ENCODE measurements around the gene PLD2. TPM values are rescaled to one million over a fixed set of nuclear protein-coding genes. Genes with fewer than 3 reads are reported as not detected.
A peak's percentile ranks its signal among the peaks of the same experiment; 100 is the strongest.

PLD2 gene
- total RNA-seq, 1 donor from 2014 or later = 81.0 TPM

- H3K27ac Mint-ChIP-seq = peak overlapping the region; percentile 96
- H3K4me1 Mint-ChIP-seq (ENCODE audit: low read depth) = peaks cover 13% of the 10 kb centered on the region
- H3K4me3 Mint-ChIP-seq (ENCODE audit: low read depth) = peak overlapping the region; percentile 84
- H3K27me3 Mint-ChIP-seq = peaks cover 5% of the 10 kb centered on the region
- no peaks in the 10 kb centered on the region for H3K36me3 Mint-ChIP-seq (ENCODE audit: insufficient read depth)
- no peak for DNase-seq (ENCODE audit: low spot score, unreplicated experiment)
- no peaks in the 10 kb centered on the region for H3K9me3 Mint-ChIP-seq (ENCODE audit: low read depth)
- TF ChIP-seq CTCF (IDR thresholded peaks at IDR 0.05; ENCODE audit: unreplicated experiment) = no peak
Observed at GRCh38 chr17:4790705-4791088, 16.3 kb upstream of the PLD2 start.

GRCh38 chr17:4795168-4795567 lies 11.8 kb upstream of the PLD2 start:
- Mint-ChIP-seq H3K9me3 (ENCODE audit: low read depth) (no peaks in the 10 kb centered on the region), H3K4me3 (ENCODE audit: low read depth) (peak overlapping the region; percentile 100), H3K4me1 (ENCODE audit: low read depth) (peaks cover 10% of the 10 kb centered on the region), H3K27me3 (peaks cover 3% of the 10 kb centered on the region), H3K36me3 (ENCODE audit: insufficient read depth) (peaks cover 4% of the 10 kb centered on the region), H3K27ac (no peak overlapping the region)
- TF ChIP-seq CTCF (IDR thresholded peaks at IDR 0.05; ENCODE audit: unreplicated experiment) = no peak
- no peak for DNase-seq (ENCODE audit: low spot score, unreplicated experiment)

GRCh38 chr17:4796552-4796920 lies 10.4 kb upstream of the PLD2 start:
- Mint-ChIP-seq H3K9me3 (ENCODE audit: low read depth) (no peaks in the 10 kb centered on the region), H3K27ac (peak overlapping the region; percentile 98), H3K36me3 (ENCODE audit: insufficient read depth) (peaks cover 9% of the 10 kb centered on the region), H3K27me3 (peaks cover 3% of the 10 kb centered on the region), H3K4me3 (ENCODE audit: low read depth) (peak overlapping the region; percentile 100), H3K4me1 (ENCODE audit: low read depth) (peaks cover 7% of the 10 kb centered on the region)
- no peak for DNase-seq (ENCODE audit: low spot score, unreplicated experiment)
- no peak for TF ChIP-seq CTCF (IDR thresholded peaks at IDR 0.05; ENCODE audit: unreplicated experiment)

- peak overlapping the region; percentile 14 for H3K27ac Mint-ChIP-seq
Observed at GRCh38 chr17:4800462-4801196, 6.3 kb upstream of the PLD2 start.

GRCh38 chr17:4802228-4802627 lies 4.7 kb upstream of the PLD2 start, which contains the start of gene C17orf114:
C17orf114 (minus strand) TSS chr17:4802328.
- no peak for DNase-seq (ENCODE audit: low spot score, unreplicated experiment)
- H3K27ac Mint-ChIP-seq = no peak within 1 kb of the TSS
- no peaks in the 10 kb centered on the region for H3K9me3 Mint-ChIP-seq (ENCODE audit: low read depth)
- H3K36me3 Mint-ChIP-seq (ENCODE audit: insufficient read depth) = peaks cover 9% of the 10 kb centered on the region
- no peak for TF ChIP-seq CTCF (IDR thresholded peaks at IDR 0.05; ENCODE audit: unreplicated experiment)
- H3K4me1 Mint-ChIP-seq (ENCODE audit: low read depth) = peaks cover 4% of the 10 kb centered on the region
- H3K27me3 Mint-ChIP-seq = no peaks in the 10 kb centered on the region
- H3K4me3 Mint-ChIP-seq (ENCODE audit: low read depth) = no peak within 1 kb of the TSS

More at GRCh38 chr17:4800462-4801196, 6.3 kb upstream of the PLD2 start:
- no peak for TF ChIP-seq CTCF (IDR thresholded peaks at IDR 0.05; ENCODE audit: unreplicated experiment)
- Mint-ChIP-seq H3K9me3 (ENCODE audit: low read depth) (no peaks in the 10 kb centered on the region), H3K27me3 (no peaks in the 10 kb centered on the region), H3K4me3 (ENCODE audit: low read depth) (no peak overlapping the region), H3K36me3 (ENCODE audit: insufficient read depth) (peaks cover 9% of the 10 kb centered on the region), H3K4me1 (ENCODE audit: low read depth) (peaks cover 7% of the 10 kb centered on the region)
- DNase-seq (ENCODE audit: low spot score, unreplicated experiment) = no peak

Data from progenitor cell of endocrine pancreas (in vitro differentiated cells).